GF-D8 (cell line): ENCODE measurements around the gene PSMC3IP.
"Not testable (repeated sequence)": the region's sequence is repeated elsewhere in the genome, so short reads cannot be mapped to it uniquely, and the experiment has no call there.

Source experiments
- DNase-seq: peaks from one replicate; lab custom pipeline; 2025; lab: John Stamatoyannopoulos, UW

PSMC3IP gene

GRCh38 chr17:42577532-42578281, at the start of gene PSMC3IP:
Gene PSMC3IP, minus strand, starts transcription at chr17:42577729. Its CDS starts 43 bp downstream, at chr17:42577686.
- DNase-seq = peak; percentile 90

- DNase-seq = no peak
Measured at GRCh38 chr17:42623732-42624596, 46.4 kb upstream of the PSMC3IP start.

GRCh38 chr17:42623271-42623670, 45.7 kb upstream of the PSMC3IP start:
- no peak for DNase-seq

DNA sequence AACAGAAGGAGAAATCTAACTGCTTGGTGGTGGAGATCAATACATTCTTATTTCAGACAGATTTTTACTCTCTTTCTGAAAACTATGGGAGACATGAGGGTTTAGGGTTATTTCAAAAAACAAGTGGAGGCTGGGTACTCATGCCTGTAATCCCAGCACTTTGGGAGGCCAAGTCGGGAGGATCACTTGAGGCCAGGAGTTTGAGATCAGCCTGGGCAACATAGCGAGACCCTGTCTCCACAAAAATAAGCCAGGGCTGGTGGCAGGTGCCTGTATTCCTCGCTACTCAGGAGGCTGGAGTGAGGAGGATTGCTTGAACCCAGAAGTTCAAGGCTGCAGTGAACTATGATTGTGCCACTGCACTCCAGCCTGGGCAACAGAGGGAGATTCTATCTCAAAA, 44.5 kb upstream of the PSMC3IP start:
- not testable (repeated sequence) for DNase-seq

GRCh38 chr17:42618442-42619150, 41.1 kb upstream of the PSMC3IP start:
- peak; percentile 5 for DNase-seq

GRCh38 chr17:42617956-42618431, 40.5 kb upstream of the PSMC3IP start:
- no peak for DNase-seq

- DNase-seq = no peak
Measured at GRCh38 chr17:42613699-42614295, 36.3 kb upstream of the PSMC3IP start.

GRCh38 chr17:42612013-42612412, 34.5 kb upstream of the PSMC3IP start:
- no peak for DNase-seq

DNA sequence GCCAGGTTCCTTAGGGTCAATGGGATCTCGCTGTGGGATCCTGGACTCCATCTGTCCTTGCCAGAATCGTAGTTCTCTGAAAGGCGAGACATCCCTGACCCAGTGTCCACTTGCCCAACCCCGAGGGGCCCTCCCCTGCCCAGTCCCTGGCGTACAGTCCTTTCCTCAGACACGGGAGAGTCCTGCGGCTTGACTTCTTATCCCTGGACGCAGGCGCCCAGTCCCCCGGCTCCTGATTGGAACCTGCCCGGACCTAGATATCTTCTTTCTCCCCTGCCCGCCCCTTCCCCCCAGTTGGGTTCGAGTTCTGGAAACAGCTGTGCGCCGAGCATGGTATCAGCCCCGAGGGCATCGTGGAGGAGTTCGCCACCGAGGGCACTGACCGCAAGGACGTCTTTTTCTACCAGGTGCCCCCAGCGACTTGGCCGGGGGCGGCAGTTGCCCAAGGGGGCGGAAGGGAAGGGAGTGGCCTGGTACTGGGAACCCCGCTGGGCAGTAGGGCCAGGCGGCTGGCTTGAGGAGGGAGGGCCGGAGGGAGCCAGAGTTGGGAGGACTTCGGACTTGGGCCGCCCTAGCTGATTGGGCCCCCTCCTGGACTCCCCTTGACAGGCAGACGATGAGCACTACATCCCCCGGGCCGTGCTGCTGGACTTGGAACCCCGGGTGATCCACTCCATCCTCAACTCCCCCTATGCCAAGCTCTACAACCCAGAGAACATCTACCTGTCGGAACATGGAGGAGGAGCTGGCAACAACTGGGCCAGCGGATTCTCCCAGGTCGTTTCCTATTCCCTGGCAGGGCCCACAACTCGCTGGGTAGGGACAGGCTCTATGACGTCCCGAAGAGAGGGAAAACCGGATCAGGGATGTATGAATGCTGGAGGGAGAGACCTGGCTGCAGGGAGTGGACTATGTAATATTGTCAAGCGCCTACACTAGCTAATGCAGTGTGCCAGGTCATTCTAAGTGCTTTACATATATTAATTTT, 32.6 kb upstream of the PSMC3IP start:
- not testable (repeated sequence) for DNase-seq

- DNase-seq = peak; percentile 96
Measured at GRCh38 chr17:42609182-42609813, 31.8 kb upstream of the PSMC3IP start, which contains the start of the genes RETREG3 and TUBG1. Gene RETREG3, minus strand, starts transcription at chr17:42609374. Its CDS starts 50 bp downstream, at chr17:42609324. Gene TUBG1, plus strand, starts transcription at chr17:42609683. Its CDS starts 55 bp downstream, at chr17:42609738.

DNA sequence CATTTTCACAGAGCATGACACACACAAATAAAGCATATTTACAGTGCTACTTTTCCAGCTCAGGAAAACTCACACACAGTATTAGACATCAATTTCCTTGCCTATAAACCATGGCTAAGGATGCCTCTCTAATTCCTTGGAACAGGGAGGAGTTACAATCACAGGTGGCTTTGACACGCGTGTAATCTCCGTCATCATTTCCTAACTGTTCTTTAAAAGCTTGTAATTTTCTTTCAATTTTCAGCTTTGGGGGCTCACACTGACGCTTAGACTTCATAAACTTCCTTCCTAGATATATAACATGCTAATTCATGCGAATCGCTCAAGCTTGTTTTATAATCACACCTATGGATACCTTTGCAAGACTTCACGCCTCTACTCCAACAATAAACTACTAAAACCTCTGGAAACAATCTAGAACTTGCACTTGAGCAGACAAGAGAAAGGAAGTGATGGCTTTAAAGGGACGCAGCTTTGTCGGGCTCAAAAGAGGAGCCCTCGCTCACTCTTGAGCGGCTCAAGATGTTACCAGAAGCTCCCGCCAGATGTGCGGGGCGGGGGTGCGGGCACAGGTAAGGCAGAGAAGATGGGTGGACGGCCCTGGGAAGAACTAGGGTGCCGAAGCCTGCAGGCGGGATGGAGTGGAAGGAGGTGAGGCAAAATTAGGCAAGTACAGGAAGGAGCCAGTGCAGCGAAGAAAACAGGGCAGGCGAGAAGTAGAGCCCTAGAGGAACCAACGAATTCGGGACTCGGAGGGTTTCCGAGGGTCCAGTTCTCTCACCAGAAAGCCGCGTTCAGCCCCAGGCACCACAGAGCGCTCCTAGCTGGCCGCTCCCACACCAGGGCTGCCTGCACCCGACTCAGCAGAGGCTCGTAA, 31.0 kb upstream of the PSMC3IP start:
- DNase-seq = no peak

DNA sequence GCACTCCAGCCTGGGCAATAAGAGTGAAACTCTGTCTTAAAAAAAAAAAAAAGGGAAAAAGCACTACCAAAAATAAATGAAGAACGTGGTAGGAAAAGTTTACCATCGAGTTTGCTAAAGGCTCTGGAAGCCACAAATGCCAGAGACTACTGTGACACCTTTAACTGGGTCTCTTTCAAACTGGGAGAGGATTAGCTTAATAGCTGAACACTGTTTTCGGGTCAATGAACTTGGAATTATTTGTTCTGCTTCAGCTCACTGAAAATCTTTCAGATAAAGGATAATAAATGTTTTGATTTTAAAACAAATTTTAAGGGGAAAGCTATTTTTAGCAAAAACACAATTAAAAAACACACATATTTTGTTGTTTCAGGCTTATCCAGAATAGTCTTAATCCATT, 30.2 kb upstream of the PSMC3IP start:
- no peak for DNase-seq

- no peak for DNase-seq
Measured at GRCh38 chr17:42603318-42603717, 25.8 kb upstream of the PSMC3IP start.

DNA sequence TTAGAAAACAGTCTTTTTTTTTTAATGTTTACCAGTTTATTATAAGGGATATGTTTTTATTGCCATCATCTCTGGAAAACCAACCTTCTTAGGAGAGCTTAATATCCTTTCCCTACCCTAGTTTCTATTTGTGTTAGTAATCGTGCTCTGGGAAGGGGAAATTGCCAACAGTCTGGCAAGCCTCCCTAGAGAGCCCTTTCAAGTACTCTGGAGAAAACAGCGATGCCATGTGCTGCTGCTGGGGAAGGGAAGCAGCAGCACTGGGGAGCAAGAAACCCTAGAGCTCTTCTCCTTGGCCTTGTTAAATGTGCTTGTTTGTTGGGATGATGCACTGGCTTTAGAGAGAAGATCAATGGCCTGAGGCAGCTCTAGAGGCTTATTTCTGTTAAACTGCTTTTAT, 21.4 kb upstream of the PSMC3IP start:
- DNase-seq = peak; percentile 36

DNA sequence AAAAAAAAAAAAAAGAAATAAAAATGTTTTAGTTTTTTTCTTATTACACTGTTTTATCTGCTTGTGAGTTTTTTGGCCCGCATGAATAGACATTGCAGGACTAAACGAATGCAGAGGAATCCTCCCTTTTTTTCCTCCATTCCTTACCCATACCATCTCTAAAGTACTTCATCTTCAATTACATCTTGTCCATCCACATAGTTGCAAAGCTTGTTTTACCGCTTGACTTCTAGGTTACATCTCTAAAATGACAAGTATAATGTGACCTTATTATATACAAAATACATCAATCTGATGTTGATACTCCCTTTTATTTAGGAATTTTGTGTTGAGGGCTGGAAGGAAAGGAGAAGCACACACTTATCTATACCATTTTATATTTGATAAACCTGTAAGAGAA, 18.9 kb upstream of the PSMC3IP start:
- DNase-seq = no peak

DNA sequence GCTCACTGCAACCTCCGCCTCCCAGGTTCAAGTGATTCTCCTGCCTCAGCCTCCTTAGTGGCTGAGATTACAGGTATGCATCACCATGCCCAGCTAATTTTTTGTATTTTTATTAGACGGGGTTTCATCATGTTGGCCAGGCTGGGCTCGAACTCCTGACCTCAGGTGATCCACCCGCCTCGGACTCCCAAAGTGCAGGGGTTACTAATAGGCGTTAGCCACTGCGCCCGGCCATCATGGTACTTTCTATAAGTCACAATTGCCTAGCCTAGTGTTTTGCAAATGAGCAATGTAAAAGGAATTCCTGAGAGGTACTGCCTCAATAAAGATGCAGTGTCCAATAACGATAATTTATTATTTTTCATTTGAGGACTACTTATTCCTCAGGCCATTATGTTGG, 13.9 kb upstream of the PSMC3IP start:
- no peak for DNase-seq

DNA sequence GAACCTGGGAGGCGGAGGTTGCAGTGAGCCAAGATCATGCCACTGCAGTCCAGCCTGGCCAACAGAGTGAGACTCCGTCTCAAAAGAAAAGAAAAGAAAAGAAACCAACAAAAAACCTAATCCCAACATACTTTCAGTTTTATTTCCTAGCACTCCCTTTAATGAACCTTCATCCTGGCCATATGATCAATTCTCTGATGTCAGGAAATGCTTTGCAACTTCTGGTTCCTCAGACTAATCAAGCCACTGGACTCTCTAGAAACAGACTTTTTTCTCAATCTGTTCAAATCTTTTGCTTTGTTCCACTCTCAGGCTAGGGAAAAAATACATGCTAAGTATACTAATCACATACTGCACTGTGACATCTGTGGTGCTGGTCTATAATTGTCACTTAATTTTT, 13.4 kb upstream of the PSMC3IP start:
- no peak for DNase-seq

DNA sequence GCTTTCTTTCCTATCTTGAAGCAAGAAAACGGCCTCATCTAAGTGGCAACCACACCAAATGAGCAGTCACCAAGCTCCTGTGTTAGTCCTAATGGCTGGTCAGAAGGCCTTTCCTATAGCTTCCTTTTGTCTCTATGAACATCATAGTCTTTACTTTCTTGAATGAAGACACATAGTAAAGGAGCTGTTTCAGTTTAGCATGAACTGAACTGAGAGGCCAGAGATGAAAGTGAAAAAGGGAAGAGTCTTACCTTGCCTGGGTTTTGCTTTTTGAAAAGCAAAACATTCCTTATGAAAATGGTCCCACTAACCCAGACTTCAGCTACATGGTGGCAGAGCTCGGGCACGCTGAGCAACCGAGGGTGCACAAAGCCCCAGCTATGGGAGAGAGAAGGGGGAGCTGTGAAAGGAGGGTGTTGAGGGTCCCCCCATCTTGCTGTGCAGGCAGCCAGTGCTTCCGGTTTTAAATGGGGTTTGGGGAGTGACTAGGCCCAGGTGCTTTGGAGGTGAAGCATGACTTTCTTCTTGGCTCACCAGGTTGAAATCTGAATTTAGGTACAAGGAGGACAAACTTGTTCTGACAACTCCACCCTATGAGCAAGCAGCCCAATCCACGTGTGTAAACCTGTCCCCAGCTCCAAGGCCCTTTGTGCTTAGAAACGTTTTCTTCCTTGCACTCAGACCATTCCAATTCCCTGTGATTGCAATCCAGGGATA, 9.1 kb upstream of the PSMC3IP start:
- no peak for DNase-seq
